GM12878 (cell line): ENCODE data around the gene DENND1A.

Experiments used
- CTCF ChIP-seq, 3 experiments: IDR thresholded peaks in 2 of 3; conservative IDR thresholded peaks in 1 of 3; 2 replicates each; pipeline ENCODE4 v1.5.1; 2011; ENCODE audit warnings: low read depth in 3 of 3, low read length in 3 of 3, mild to moderate bottlenecking in 3 of 3, control low read depth in 2 of 3, moderate library complexity in 2 of 3, inconsistent platforms in 1 of 3, mixed read lengths in 1 of 3; ENCODE audit not compliant: control insufficient read depth in 2 of 3, insufficient read depth in 1 of 3; ENCODE audit errors: extremely low read depth in 1 of 3
- POLR2A ChIP-seq: IDR thresholded peaks from 2 replicates; pipeline ENCODE4 v1.6.1; 2011; ENCODE audit warnings: low read depth, mild to moderate bottlenecking, low read length

- TF ChIP-seq CTCF (IDR thresholded peaks at IDR 0.05 in 2 of 3, conservative IDR thresholded peaks at IDR 0.05 in 1 of 3; ENCODE audit: control insufficient read depth in 2 of 3, extremely low read depth in 1 of 3, insufficient read depth in 1 of 3, low read depth in 3 of 3, low read length in 3 of 3) (no peak), POLR2A (no peak; the same call in 1 of the 2 replicates)
These were observed 548.8 kb downstream of the DENND1A start for GRCh38 chr9:123380852-123381705.
